HG02884 (cell line): ENCODE measurements around the gene PCP2.

Source experiments
- ATAC-seq: cut with Tn5 transposase; IDR thresholded peaks from one replicate; pipeline ENCODE4 v1.9.1; 2021; ENCODE audit warnings: mild to moderate bottlenecking, moderate library complexity; ENCODE audit not compliant: unreplicated experiment

The PCP2 gene

GRCh38 chr19:7633698-7634097, at the start of gene PCP2:
Gene PCP2 (minus strand): TSS chr19:7633719. CDS start chr19:7633457, 262 bp downstream.
- ATAC-seq, result no peak

- no peak for ATAC-seq
Measured at GRCh38 chr19:7682175-7682855, 48.8 kb upstream of the PCP2 start.

GRCh38 chr19:7681340-7682174, 48.0 kb upstream of the PCP2 start:
- ATAC-seq, result no peak

GRCh38 chr19:7680606-7681339, 47.3 kb upstream of the PCP2 start, which contains the start of gene TRAPPC5:
Gene TRAPPC5 (plus strand): TSS chr19:7680833. CDS start chr19:7682254, 1,421 bp downstream.
- ATAC-seq, result no peak

- ATAC-seq, result no peak
Measured at GRCh38 chr19:7679771-7680605, 46.5 kb upstream of the PCP2 start.

GRCh38 chr19:7678971-7679751, 45.6 kb upstream of the PCP2 start:
- no peak for ATAC-seq

- ATAC-seq, result no peak
Measured at GRCh38 chr19:7677669-7678311, 44.3 kb upstream of the PCP2 start.

- no peak for ATAC-seq
Measured at GRCh38 chr19:7676854-7677253, 43.3 kb upstream of the PCP2 start, which contains the start of gene MCEMP1. Gene MCEMP1 (plus strand): TSS chr19:7677090. CDS start chr19:7677121, 31 bp downstream.

- ATAC-seq, result no peak
Measured at GRCh38 chr19:7676376-7676775, 42.9 kb upstream of the PCP2 start.

GRCh38 chr19:7674010-7675005, 40.8 kb upstream of the PCP2 start:
- no peak for ATAC-seq

GRCh38 chr19:7672522-7672921, 39.0 kb upstream of the PCP2 start:
- no peak for ATAC-seq

- no peak for ATAC-seq
Measured at GRCh38 chr19:7670790-7671189, 37.3 kb upstream of the PCP2 start.

- ATAC-seq, result no peak
Measured at GRCh38 chr19:7670150-7670783, 36.7 kb upstream of the PCP2 start.

GRCh38 chr19:7669641-7670040, 36.1 kb upstream of the PCP2 start:
- ATAC-seq, result no peak

- ATAC-seq, result no peak
Measured at GRCh38 chr19:7668842-7669241, 35.3 kb upstream of the PCP2 start, which contains the start of gene RETN. Gene RETN (plus strand): TSS chr19:7669049. CDS start chr19:7669327, 278 bp downstream.

- no peak for ATAC-seq
Measured at GRCh38 chr19:7665076-7665475, 31.6 kb upstream of the PCP2 start.

- ATAC-seq, result no peak
Measured at GRCh38 chr19:7663706-7664105, 30.2 kb upstream of the PCP2 start.
